A549 (cell line): ENCODE results near the gene C1QL1. TPM values are rescaled to one million over a fixed set of nuclear protein-coding genes. Genes with fewer than 3 reads are reported as not detected.

ENCODE experiments used
- ATAC-seq, 2 experiments: fragments of 200-7000 bp in 1 of 2; fragments of >200 bp in 1 of 2; cut with Nextera tagmentation in 1 of 2; cut with Tn5 transposase in 1 of 2; 3 replicates each; pipeline versions ENCODE4 v1.8.0 to v1.9.1; 2018 to 2020; ENCODE audit warnings: mild to moderate bottlenecking in 1 of 2, moderate library complexity in 1 of 2
- CTCF ChIA-PET: fragments of 300-600 bp; sonication (Branson Sonifier 250); formaldehyde crosslinking; extraction: SDS; loops from one replicate; lab custom pipeline; 2021; ENCODE audit warnings: antibody characterized with exemption, inconsistent platforms; lab: Yijun Ruan, JAX
- POLR2A ChIA-PET: fragments of 350-600 bp; formaldehyde crosslinking; extraction: SDS; loops from one replicate; lab custom pipeline; 2021; ENCODE audit warnings: antibody characterized with exemption, inconsistent platforms; lab: Yijun Ruan, JAX
- DNase-seq, 2 experiments: peaks; one replicate each; pipeline versions ENCODE4 v3.0.0 to v3.0.0-alpha.2; 2011 to 2016; ENCODE audit warnings: low read depth in 1 of 2, low spot score in 1 of 2
- FAIRE-seq: peaks from 2 replicates; lab custom pipeline; 2011; peaks lifted over from hg19 to GRCh38; lab: Jason Lieb, UNC
- H3K27ac ChIP-seq, 2 experiments: fragments of >200 bp; sonication (Bioruptor Twin); formaldehyde crosslinking; 3 replicates each; pipeline ENCODE4 v1.5.1; 2016 to 2017
- H3K4me1 ChIP-seq: fragments of >200 bp; sonication (Bioruptor Twin); formaldehyde crosslinking; 3 replicates; pipeline ENCODE4 v1.6.1; 2016
- H3K4me2 ChIP-seq: fragments of >200 bp; sonication (Bioruptor Twin); formaldehyde crosslinking; 3 replicates; pipeline ENCODE4 v1.6.1; 2016
- H3K4me3 ChIP-seq: fragments of >200 bp; sonication (Bioruptor Twin); formaldehyde crosslinking; 3 replicates; pipeline ENCODE4 v1.5.1; 2016
- H3K9me3 ChIP-seq: fragments of >200 bp; sonication (Bioruptor Twin); formaldehyde crosslinking; 3 replicates; pipeline ENCODE4 v1.6.1; 2016
- CHD4 ChIP-seq: fragments of 200-600 bp; sonication (generic); IDR thresholded peaks from 2 replicates; pipeline ENCODE4 v1.6.1; 2016; ENCODE audit warnings: antibody characterized with exemption, mild to moderate bottlenecking, borderline replicate concordance
- ELK1 ChIP-seq: fragments of 150-350 bp; IDR thresholded peaks from 2 replicates; pipeline ENCODE4 v1.6.1; 2014; ENCODE audit warnings: low read depth, mild to moderate bottlenecking, low read length
- TP53 ChIP-seq: fragments of 250-450 bp; sonication (Bioruptor Pico); IDR thresholded peaks from 2 replicates; pipeline ENCODE4 v1.5.0; 2021; ENCODE audit warnings: mild to moderate bottlenecking, moderate library complexity
- WGBS: methylation state at CpG from one replicate; pipeline ENCODE4 v1.1.6; 2017; ENCODE audit errors: missing lambda C conversion rate; 5-methylcytosine and 5-hydroxymethylcytosine counted together
- polyA plus RNA-seq, 4 experiments: library from polyadenylated mRNA; depleted of rRNA in 3 of 4; stranded (reverse); fragments of >200 nt; fragmentation: RNase III in 1 of 4; extraction: RNeasy Plus Mini Kit Qiagen cat#74134 plus additional on column Dnase treatment in 1 of 4; gene quantifications; 2 replicates in 3 of 4; 3 replicates in 1 of 4; pipeline ENCODE4 v1.2.3, GENCODE V29; 2011 to 2017
- small RNA-seq, 6 experiments: library from RNA; depleted of rRNA; stranded (forward); fragments of <200 nt; gene quantifications; one replicate each; pipeline ENCODE3, GENCODE V24; 2012

Gene C1QL1
- polyA plus RNA-seq, 2 of the 4 experiments (the other 2 are of a cell fraction): 2.6 to 8.5 TPM

GRCh38 chr17:44910231-44911106, 57.6 kb downstream of the C1QL1 start:
- FAIRE-seq (no peak), ATAC-seq (peak in 1 of 2 experiments; percentile 0; a peak in 1 of 6 replicates), DNase-seq (no peak)
- WGBS: 77% methylated on average over 13 of the region's 13 CpGs
- H3K27ac ChIP-seq: peak overlapping the region; percentile 53 to 91; a peak in 5 of 6 replicates
- H3K4me1 ChIP-seq: peaks cover 48% of the 10 kb centered on the region
- H3K4me2 ChIP-seq: peak overlapping the region; percentile 65
- POLR2A ChIA-PET: interaction anchor here (1.4 to 3.0 kb wide), 2 partner anchors 11 to 131 kb away, joined by 3 to 18 read pairs; partner anchors contain the start of gene EFTUD2
- CTCF ChIA-PET: interaction anchor here (0.6 to 38.3 kb wide), 20 partner anchors 8 to 287 kb away, joined by 3 to 1853 read pairs (median 6); partner anchors contain the start of genes DCAKD, EFTUD2, KIF18B and PLCD3
- H3K9me3 ChIP-seq: no peaks in the 10 kb centered on the region
- no peak overlapping the region for H3K4me3 ChIP-seq
- no peak for TF ChIP-seq TP53 (CRISPR knock-in tag)
- TF ChIP-seq CHD4: no peak
- no peak for TF ChIP-seq ELK1

Small RNAs within 50 kb of the gene (small RNA-seq; reads per million reads assigned to genes)
- gene AC015936.2: 0 reads per million in 6 experiments
- gene MIR6783: 0 to 34.8 (median 6.9) reads per million in 6 experiments

Other genes starting within 250 kb of the C1QL1 start
- 0.75 and 0.79 TPM in 2 replicates for gene ADAM11, start 209.3 kb downstream of the C1QL1 start, polyA plus RNA-seq (2011; rRNA removed)
- gene ADAM11, start 209.3 kb downstream of the C1QL1 start, polyA plus RNA-seq (2017; fragmentation: RNase III; extraction: RNeasy Plus Mini Kit Qiagen cat#74134 plus additional on column Dnase treatment): 2.0 to 2.7 TPM (median 2.1 TPM) in 3 replicates
- gene GJC1, start 138.0 kb downstream of the C1QL1 start, polyA plus RNA-seq (2011; rRNA removed): 22.1 and 30.4 TPM in 2 replicates
- gene GJC1, start 138.0 kb downstream of the C1QL1 start, polyA plus RNA-seq (2017; fragmentation: RNase III; extraction: RNeasy Plus Mini Kit Qiagen cat#74134 plus additional on column Dnase treatment): 21.2 to 21.9 TPM (median 21.7 TPM) in 3 replicates
- gene HIGD1B, start 120.4 kb downstream of the C1QL1 start, polyA plus RNA-seq (2011; rRNA removed): not detected in 2 replicates
- not detected in 3 replicates for gene HIGD1B, start 120.4 kb downstream of the C1QL1 start, polyA plus RNA-seq (2017; fragmentation: RNase III; extraction: RNeasy Plus Mini Kit Qiagen cat#74134 plus additional on column Dnase treatment)
- gene EFTUD2, start 68.9 kb downstream of the C1QL1 start, polyA plus RNA-seq (2011; rRNA removed): 254 and 353 TPM in 2 replicates
- 216 to 251 TPM (median 224 TPM) in 3 replicates for gene EFTUD2, start 68.9 kb downstream of the C1QL1 start, polyA plus RNA-seq (2017; fragmentation: RNase III; extraction: RNeasy Plus Mini Kit Qiagen cat#74134 plus additional on column Dnase treatment)
- gene GFAP, start 52.8 kb downstream of the C1QL1 start, polyA plus RNA-seq (2011; rRNA removed): 1.8 and 2.1 TPM in 2 replicates
- 1.2 to 1.5 TPM (median 1.4 TPM) in 3 replicates for gene GFAP, start 52.8 kb downstream of the C1QL1 start, polyA plus RNA-seq (2017; fragmentation: RNase III; extraction: RNeasy Plus Mini Kit Qiagen cat#74134 plus additional on column Dnase treatment)
- gene KIF18B, start 20.5 kb downstream of the C1QL1 start, polyA plus RNA-seq (2011; rRNA removed): 19.6 and 20.5 TPM in 2 replicates
- 39.9 to 41.7 TPM (median 41.7 TPM) in 3 replicates for gene KIF18B, start 20.5 kb downstream of the C1QL1 start, polyA plus RNA-seq (2017; fragmentation: RNase III; extraction: RNeasy Plus Mini Kit Qiagen cat#74134 plus additional on column Dnase treatment)
- gene DCAKD, start 83.3 kb upstream of the C1QL1 start, polyA plus RNA-seq (2011; rRNA removed): 21.4 and 26.2 TPM in 2 replicates
- 17.4 to 18.7 TPM (median 18.2 TPM) in 3 replicates for gene DCAKD, start 83.3 kb upstream of the C1QL1 start, polyA plus RNA-seq (2017; fragmentation: RNase III; extraction: RNeasy Plus Mini Kit Qiagen cat#74134 plus additional on column Dnase treatment)
- 82.9 and 95.8 TPM in 2 replicates for gene NMT1, start 93.0 kb upstream of the C1QL1 start, polyA plus RNA-seq (2011; rRNA removed)
- gene NMT1, start 93.0 kb upstream of the C1QL1 start, polyA plus RNA-seq (2017; fragmentation: RNase III; extraction: RNeasy Plus Mini Kit Qiagen cat#74134 plus additional on column Dnase treatment): 270 to 323 TPM (median 299 TPM) in 3 replicates
- gene PLCD3, start 164.2 kb upstream of the C1QL1 start, polyA plus RNA-seq (2011; rRNA removed): 55.5 and 56.6 TPM in 2 replicates
- 104 to 107 TPM (median 105 TPM) in 3 replicates for gene PLCD3, start 164.2 kb upstream of the C1QL1 start, polyA plus RNA-seq (2017; fragmentation: RNase III; extraction: RNeasy Plus Mini Kit Qiagen cat#74134 plus additional on column Dnase treatment)
- gene ACBD4, start 167.4 kb upstream of the C1QL1 start, polyA plus RNA-seq (2011; rRNA removed): 11.2 and 11.4 TPM in 2 replicates
- gene ACBD4, start 167.4 kb upstream of the C1QL1 start, polyA plus RNA-seq (2017; fragmentation: RNase III; extraction: RNeasy Plus Mini Kit Qiagen cat#74134 plus additional on column Dnase treatment): 13.0 to 14.8 TPM (median 13.7 TPM) in 3 replicates
- gene HEXIM1, start 180.2 kb upstream of the C1QL1 start, polyA plus RNA-seq (2011; rRNA removed): 39.3 and 54.0 TPM in 2 replicates
- 118 to 143 TPM (median 131 TPM) in 3 replicates for gene HEXIM1, start 180.2 kb upstream of the C1QL1 start, polyA plus RNA-seq (2017; fragmentation: RNase III; extraction: RNeasy Plus Mini Kit Qiagen cat#74134 plus additional on column Dnase treatment)
- 14.5 and 15.5 TPM in 2 replicates for gene HEXIM2, start 193.6 kb upstream of the C1QL1 start, polyA plus RNA-seq (2011; rRNA removed)
- 16.1 to 23.1 TPM (median 21.2 TPM) in 3 replicates for gene HEXIM2, start 193.6 kb upstream of the C1QL1 start, polyA plus RNA-seq (2017; fragmentation: RNase III; extraction: RNeasy Plus Mini Kit Qiagen cat#74134 plus additional on column Dnase treatment)